Right lobe of liver (tissue), 4 donors: ENCODE results near the gene FOXN4.

ENCODE experiments used
- CTCF ChIP-seq, 4 donors: fragments of 200-600 bp in 3 of 4; fragments of 450-650 bp in 1 of 4; IDR thresholded peaks; one replicate each; pipeline versions ENCODE4 v1.5.1 to v1.8.0; 2016 to 2022; ENCODE audit warnings: antibody characterized with exemption in 4 of 4, mild to moderate bottlenecking in 2 of 4
- POLR2A ChIP-seq: fragments of 450-650 bp; IDR thresholded peaks from one replicate; pipeline ENCODE4 v1.6.1; 2017; ENCODE audit warnings: antibody characterized with exemption, mild to moderate bottlenecking
- donor health status: DM: no; HTN: no; CAD: no.
- donor health status: DM: no; HTN: no; CAD: no.
- donor health status: DM: no; HTN: yes; CAD: no.

GRCh38 chr12:109258201-109258600 lies 50.9 kb downstream of the FOXN4 start:
- TF ChIP-seq CTCF (IDR thresholded peaks at IDR 0.05) (no peak), POLR2A (no peak)
